K562 (cell line): Measurements from ENCODE around the gene FASTK. TPM values are rescaled to one million over a fixed set of nuclear protein-coding genes. Genes with fewer than 3 reads are reported as not detected.

Source experiments
- ATAC-seq: fragments of 200-7000 bp; cut with Tn5 transposase; 3 replicates; pipeline ENCODE4 v1.9.1; 2020; ENCODE audit warnings: moderate library complexity
- BruUV-seq: library from RNA; stranded (reverse); fragments of 400-500 nt; replicated peaks from 2 replicates; lab custom pipeline; 2021; lab: Mats Ljungman, UMichigan
- CTCF ChIA-PET: fragments of 300-600 bp; formaldehyde crosslinking; extraction: SDS; loops from one replicate; lab custom pipeline; 2021; ENCODE audit warnings: low intra/inter-chr PET ratio; lab: Yijun Ruan, JAX
- POLR2A ChIA-PET: fragments of 300-600, 350-650 bp; sonication (Branson Sonifier 250); formaldehyde crosslinking; extraction: SDS; loops from one replicate; lab custom pipeline; 2021; ENCODE audit warnings: antibody characterized with exemption, inconsistent platforms; lab: Yijun Ruan, JAX
- DNase-seq, 4 experiments: peaks; one replicate each; pipeline versions ENCODE4 v3.0.0 to v3.0.0-alpha.2; 2011 to 2018; ENCODE audit warnings: low spot score in 3 of 4, mixed read lengths in 3 of 4; ENCODE audit errors: extremely low read depth in 1 of 4
- FAIRE-seq: peaks from 2 replicates; lab custom pipeline; 2011; peaks lifted over from hg19 to GRCh38; lab: Jason Lieb, UNC
- H2AFZ ChIP-seq: 2 replicates; pipeline ENCODE4 v1.6.0; 2011; ENCODE audit warnings: low read depth, low read length, control low read depth, inconsistent platforms
- H3K27ac ChIP-seq: fragments of 200-600 bp; 3 replicates; pipeline ENCODE4 v1.8.0; 2011; ENCODE audit warnings: low read depth, mild to moderate bottlenecking, control low read depth, inconsistent platforms, low read length, moderate library complexity, mixed read lengths; ENCODE audit errors: extremely low read depth
- H3K27me3 ChIP-seq, 2 experiments: fragments of 300-600 bp in 1 of 2; 2 replicates in 1 of 2; 3 replicates in 1 of 2; pipeline versions ENCODE4 v1.6.0 to v1.8.0; 2011; ENCODE audit warnings: inconsistent platforms in 2 of 2, low read length in 2 of 2, mild to moderate bottlenecking in 1 of 2, mixed read lengths in 1 of 2, moderate library complexity in 1 of 2; ENCODE audit not compliant: control insufficient read depth in 2 of 2, insufficient read depth in 2 of 2
- H3K36me3 ChIP-seq: fragments of 300-600 bp; 3 replicates; pipeline ENCODE4 v1.8.0; 2011; ENCODE audit warnings: mild to moderate bottlenecking, low read length, inconsistent platforms; ENCODE audit not compliant: control insufficient read depth, insufficient read depth
- H3K4me1 ChIP-seq, 2 experiments: fragments of 200-600 bp in 1 of 2; replicated peaks in 1 of 2; 2 replicates in 1 of 2; 3 replicates in 1 of 2; pipeline versions ENCODE4 v1.5.1 to v1.8.0; 2011; ENCODE audit warnings: inconsistent platforms in 2 of 2, low read length in 2 of 2, mild to moderate bottlenecking in 1 of 2, mixed read lengths in 1 of 2, moderate library complexity in 1 of 2; ENCODE audit not compliant: control insufficient read depth in 2 of 2, insufficient read depth in 2 of 2
- H3K4me2 ChIP-seq: 2 replicates; pipeline ENCODE4 v1.6.1; 2011; ENCODE audit warnings: low read length, control low read depth, inconsistent platforms, mixed read lengths; ENCODE audit not compliant: insufficient read depth
- H3K4me3 ChIP-seq: fragments of 200-600 bp; sonication (generic), shearing (Covaris generic); 2 replicates; pipeline ENCODE4 v1.5.1; 2016; ENCODE audit warnings: control low read depth, inconsistent platforms
- H3K79me2 ChIP-seq: fragments of 200-600 bp; 3 replicates; pipeline ENCODE4 v1.8.0; 2011; ENCODE audit warnings: low read length, inconsistent platforms; ENCODE audit not compliant: control insufficient read depth, insufficient read depth
- H3K9ac ChIP-seq, 2 experiments: 2 replicates each; pipeline versions ENCODE4 v1.6.0 to v1.6.1; 2011; ENCODE audit warnings: low read depth in 2 of 2, low read length in 2 of 2, control low read depth in 1 of 2, inconsistent platforms in 1 of 2, mild to moderate bottlenecking in 1 of 2, mixed read lengths in 1 of 2; ENCODE audit not compliant: insufficient read depth in 1 of 2
- H3K9me1 ChIP-seq: one replicate; pipeline ENCODE4 v1.6.0; 2011; ENCODE audit warnings: inconsistent platforms, mild to moderate bottlenecking, low read length, moderate library complexity; ENCODE audit not compliant: control insufficient read depth, insufficient read depth
- H3K9me3 ChIP-seq: replicated peaks from 2 replicates; pipeline ENCODE4 v1.5.1; 2011; ENCODE audit warnings: low read depth, low read length, inconsistent platforms; ENCODE audit not compliant: control insufficient read depth, insufficient read depth
- H4K20me1 ChIP-seq: replicated peaks from 2 replicates; pipeline ENCODE4 v1.6.1; 2011; ENCODE audit warnings: low read length, inconsistent platforms, mixed read lengths; ENCODE audit not compliant: control insufficient read depth, insufficient read depth
- BCOR ChIP-seq: fragments of 450-650 bp; IDR thresholded peaks from 2 replicates; pipeline ENCODE4 v1.6.1; 2016
- CHD1 ChIP-seq: fragments of 200-600 bp; sonication (generic); IDR thresholded peaks from one replicate; pipeline ENCODE4 v1.6.1; 2012; ENCODE audit warnings: mild to moderate bottlenecking, moderate library complexity, low read length, inconsistent platforms
- CREB3 ChIP-seq: fragments of 450-650 bp; conservative IDR thresholded peaks from 2 replicates; pipeline ENCODE4 v1.6.1; 2016; ENCODE audit warnings: missing genetic modification characterization, low read depth, mild to moderate bottlenecking, missing compliant biosample characterization, moderate library complexity
- E2F6 ChIP-seq, 2 experiments: IDR thresholded peaks; 2 replicates each; pipeline ENCODE4 v1.6.1; 2011; ENCODE audit warnings: borderline replicate concordance in 1 of 2, control low read depth in 1 of 2, low read depth in 1 of 2, low read length in 1 of 2, mild to moderate bottlenecking in 1 of 2, mixed read lengths in 1 of 2, moderate library complexity in 1 of 2; ENCODE audit not compliant: insufficient read depth in 1 of 2, insufficient read length in 1 of 2, poor library complexity in 1 of 2, severe bottlenecking in 1 of 2; ENCODE audit errors: extremely low read depth in 1 of 2
- FOXO4 ChIP-seq: fragments of 450-650 bp; formaldehyde crosslinking; IDR thresholded peaks from 2 replicates; pipeline ENCODE4 v1.4.0; 2020; ENCODE audit warnings: mild to moderate bottlenecking, moderate library complexity
- GABPB2 ChIP-seq: fragments of 250-450 bp; sonication (Bioruptor Pico); conservative IDR thresholded peaks from 2 replicates; pipeline ENCODE4 v1.5.1; 2021; ENCODE audit warnings: mild to moderate bottlenecking
- RBM14 ChIP-seq: fragments of 200-400 bp; formaldehyde crosslinking; IDR thresholded peaks from 2 replicates; pipeline ENCODE4 v1.6.1; 2018; ENCODE audit warnings: low read depth, mild to moderate bottlenecking, low read length, moderate library complexity, borderline replicate concordance; ENCODE audit not compliant: insufficient read depth
- SNRNP70 ChIP-seq: fragments of 200-400 bp; formaldehyde crosslinking; optimal IDR thresholded peaks from 2 replicates; pipeline ENCODE3; 2017; ENCODE audit warnings: low read depth, low read length
- WGBS: fragments of 100-300 bp; shearing (Covaris generic); methylation state at CpG from one replicate; pipeline ENCODE4 v1.1.6; 2016; ENCODE audit warnings: low coverage, mixed read lengths; ENCODE audit not compliant: insufficient coverage; ENCODE audit errors: missing lambda C conversion rate; 5-methylcytosine and 5-hydroxymethylcytosine counted together
- in situ Hi-C: fragments of 300-500 bp; cut with MboI; formaldehyde crosslinking; loops from 4 replicates; pipeline ENCODE4 v1.15.0; 2018; ENCODE audit warnings: inconsistent platforms, mixed read lengths
- intact Hi-C: fragments of 100-400 bp; cut with micrococcal nuclease; formaldehyde crosslinking; loops from 2 replicates; pipeline ENCODE4 v1.14.2; 2022
- polyA plus RNA-seq, 8 experiments: library from polyadenylated mRNA; depleted of rRNA in 4 of 8; stranded (reverse) in 5 of 8; unstranded in 3 of 8; fragments of >200 nt; fragmentation: Nextera tagmentation in 2 of 8; fragmentation: Illumina TruSeq in 1 of 8; extraction: Ambion mirVana in 2 of 8; extraction: Trizol in 1 of 8; gene quantifications; 2 replicates each; pipeline versions ENCODE4 v1.2.1 to v1.2.3, GENCODE V29; 2011 to 2014; ENCODE audit warnings: inconsistent platforms in 1 of 8, missing spikeins in 1 of 8
- total RNA-seq, 7 experiments: library from RNA; depleted of rRNA in 6 of 7; stranded (reverse); fragments of >200 nt in 6 of 7; fragmentation: Illumina TruSeq in 2 of 7; extraction: Trizol in 2 of 7; gene quantifications; 2 replicates each; pipeline versions ENCODE4 v1.2.1 to v1.2.3, GENCODE V29; 2011 to 2021; ENCODE audit warnings: low replicate concordance in 1 of 7

The FASTK gene
- total and polyA plus RNA-seq, 9 of the 15 experiments (the other 6 are each of a cell fraction or from before 2014, with no cell fraction given) = 0.51 to 150 (median 48.2) TPM

GRCh38 chr7:151082141-151083070, 1.8 kb upstream of the FASTK start (continued):
- TF ChIP-seq FOXO4 (CRISPR knock-in tag) (no peak), GABPB2 (CRISPR knock-in tag) (no peak), SNRNP70 (no peak), RBM14 (no peak)

- H3K4me3 ChIP-seq = peak overlapping the region; percentile 89
- peak overlapping the region; percentile 23; the same call in 1 of the 2 replicates for H2AFZ ChIP-seq
- FAIRE-seq (no peak), DNase-seq (peak in 3 of 4 experiments; percentile 54 to 72 (median 59)), ATAC-seq (peak; percentile 50)
- H3K9me1 ChIP-seq = no peaks in the 10 kb centered on the region
- no peaks in the 10 kb centered on the region for H3K9me3 ChIP-seq
- H3K27ac ChIP-seq = peak overlapping the region; percentile 94
- ChIA-PET POLR2A (interaction anchor here (0.6 to 3.5 kb wide), 16 partner anchors 10 to 713 kb away, joined by 3 to 24 read pairs (median 6); partner anchors contain the start of genes ABCB8, REPIN1 and SLC4A2), CTCF (no interaction called here)
- BruUV-seq = TSS peak; percentile 55
- peak overlapping the region; percentile 94 to 97 for H3K9ac ChIP-seq
- in situ Hi-C loops (no loop called here), intact Hi-C loops (loop anchor here (10.0 kb wide), 1 partner anchor 767 kb away; no protein-coding TSS in a partner anchor)
- peaks cover 50% of the 10 kb centered on the region for H3K79me2 ChIP-seq
- under 1% methylated on average over 64 of the region's 64 CpGs for WGBS
- peaks cover 5% of the 10 kb centered on the region for H4K20me1 ChIP-seq
- no peaks in the 10 kb centered on the region for H3K27me3 ChIP-seq
- H3K4me1 ChIP-seq = peaks cover 52 to 85% of the 10 kb centered on the region in 2 experiments
- H3K4me2 ChIP-seq = peak overlapping the region; percentile 97
- peaks cover 43% of the 10 kb centered on the region for H3K36me3 ChIP-seq
- TF ChIP-seq CREB3 (tag) (peak; percentile 47; the same call in 1 of the 2 replicates), E2F6 (IDR thresholded peaks at IDR 0.05; ENCODE audit: borderline replicate concordance in 1 of 2, extremely low read depth in 1 of 2, insufficient read depth in 1 of 2, insufficient read length in 1 of 2, low read depth in 1 of 2, low read length in 1 of 2, poor library complexity in 1 of 2, severe bottlenecking in 1 of 2) (peak in 1 of 2 experiments; percentile 56), BCOR (0 out of 2 replicates have a peak, but pooled peaks have one; percentile 11), CHD1 (peak; percentile 95)
Observed at GRCh38 chr7:151081170-151082101, 827 bp upstream of the FASTK start.
